Osteoblast (primary cell): Measurements from ENCODE around the gene IQCE. TPM values are rescaled to one million over a fixed set of nuclear protein-coding genes. Genes with fewer than 3 reads are reported as not detected.

Experiments
- DNase-seq: peaks from one replicate; pipeline ENCODE4 v3.0.0; 2011; ENCODE audit warnings: low spot score, mixed read lengths; ENCODE audit not compliant: insufficient read length; ENCODE audit errors: missing footprints
- H2AFZ ChIP-seq: 2 replicates; pipeline ENCODE4 v1.6.0; 2011; ENCODE audit warnings: mild to moderate bottlenecking, low read length
- H3K27ac ChIP-seq: 2 replicates; pipeline ENCODE4 v1.5.1; 2011; ENCODE audit warnings: mild to moderate bottlenecking, low read depth, low read length, moderate library complexity
- H3K27me3 ChIP-seq: 2 replicates; pipeline ENCODE4 v1.6.0; 2012; ENCODE audit warnings: mild to moderate bottlenecking, control low read depth, inconsistent platforms, low read length, moderate library complexity; ENCODE audit not compliant: insufficient read depth
- H3K36me3 ChIP-seq: 2 replicates; pipeline ENCODE4 v1.5.1; 2011; ENCODE audit warnings: mild to moderate bottlenecking, low read length, control low read depth, moderate library complexity; ENCODE audit not compliant: insufficient read depth
- H3K4me1 ChIP-seq: 2 replicates; pipeline ENCODE4 v1.5.1; 2011; ENCODE audit warnings: mild to moderate bottlenecking, low read length, control low read depth, moderate library complexity; ENCODE audit not compliant: insufficient read depth
- H3K4me2 ChIP-seq: 2 replicates; pipeline ENCODE4 v1.6.0; 2011; ENCODE audit warnings: mild to moderate bottlenecking, low read length; ENCODE audit not compliant: insufficient read depth
- H3K4me3 ChIP-seq: fragments of 200-600 bp; sonication (generic); 3 replicates; pipeline ENCODE4 v1.5.1; 2012; ENCODE audit warnings: mild to moderate bottlenecking, low read length, inconsistent platforms; ENCODE audit not compliant: insufficient read depth
- H3K79me2 ChIP-seq: 2 replicates; pipeline ENCODE4 v1.6.0; 2012; ENCODE audit warnings: mild to moderate bottlenecking, low read length, control low read depth, inconsistent platforms; ENCODE audit not compliant: insufficient read depth
- H3K9me3 ChIP-seq: 2 replicates; pipeline ENCODE4 v1.5.1; 2011; ENCODE audit warnings: low read depth, low read length, control low read depth
- H4K20me1 ChIP-seq: 2 replicates; pipeline ENCODE4 v1.6.0; 2012; ENCODE audit warnings: mild to moderate bottlenecking, low read length, control low read depth; ENCODE audit not compliant: insufficient read depth
- total RNA-seq: library from RNA; depleted of rRNA; stranded (reverse); fragments of >200 nt; gene quantifications from 2 replicates; pipeline ENCODE4 v1.2.3, GENCODE V29; 2012
- TF ChIP-seq, protein P1 (sequence below): IDR thresholded peaks from 2 replicates; pipeline ENCODE4 v1.5.1; 2011; ENCODE audit warnings: mild to moderate bottlenecking, low read depth, low read length, moderate library complexity; ENCODE audit errors: extremely low read depth

The IQCE gene
- total RNA-seq, 1 donor: 18.8 TPM

DNA sequence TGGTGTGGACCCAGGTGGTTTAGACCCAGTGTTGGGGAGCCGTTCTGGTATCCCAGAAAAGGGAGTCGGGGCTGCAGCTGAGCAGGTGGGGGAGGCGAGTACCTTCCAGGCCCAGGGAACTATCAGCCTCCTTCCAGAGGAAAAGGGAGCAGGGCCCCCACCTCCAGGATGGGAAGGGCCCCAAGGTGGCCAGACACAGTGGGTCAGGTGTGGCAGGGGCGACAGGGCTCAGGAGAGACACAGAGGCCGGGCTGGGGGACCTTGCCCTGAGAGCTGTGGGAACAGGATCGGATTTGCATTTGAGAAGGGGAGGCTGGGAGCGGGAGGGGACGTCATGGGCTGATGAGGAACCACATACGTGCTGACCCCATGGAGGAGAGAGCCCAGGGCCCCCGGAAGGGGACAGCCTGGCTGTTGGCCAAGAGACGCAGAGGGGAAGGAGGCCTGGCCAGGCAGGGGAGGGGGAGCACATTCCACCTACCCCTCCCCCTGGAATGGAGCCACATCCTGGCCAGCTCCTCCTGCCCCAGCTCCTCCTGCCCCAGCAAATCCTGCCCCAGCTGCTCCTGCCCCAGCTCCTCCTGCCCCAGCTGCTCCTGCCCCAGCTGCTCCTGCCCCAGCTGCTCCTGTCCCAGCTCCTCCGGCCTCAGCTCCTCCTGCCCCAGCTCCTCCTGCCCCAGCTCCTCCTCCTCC lies 63.3 kb downstream of the IQCE start:
- DNase-seq: no peak
- Histone ChIP-seq H3K27ac (no peak overlapping the region), H3K36me3 (no peaks in the 10 kb centered on the region), H2AFZ (no peak overlapping the region), H3K27me3 (peaks cover 1% of the 10 kb centered on the region), H3K4me1 (peaks cover 25% of the 10 kb centered on the region), H3K4me2 (no peak overlapping the region), H4K20me1 (no peaks in the 10 kb centered on the region), H3K4me3 (no peak overlapping the region), H3K79me2 (no peaks in the 10 kb centered on the region), H3K9me3 (no peaks in the 10 kb centered on the region)
- TF ChIP-seq, protein P1, sequence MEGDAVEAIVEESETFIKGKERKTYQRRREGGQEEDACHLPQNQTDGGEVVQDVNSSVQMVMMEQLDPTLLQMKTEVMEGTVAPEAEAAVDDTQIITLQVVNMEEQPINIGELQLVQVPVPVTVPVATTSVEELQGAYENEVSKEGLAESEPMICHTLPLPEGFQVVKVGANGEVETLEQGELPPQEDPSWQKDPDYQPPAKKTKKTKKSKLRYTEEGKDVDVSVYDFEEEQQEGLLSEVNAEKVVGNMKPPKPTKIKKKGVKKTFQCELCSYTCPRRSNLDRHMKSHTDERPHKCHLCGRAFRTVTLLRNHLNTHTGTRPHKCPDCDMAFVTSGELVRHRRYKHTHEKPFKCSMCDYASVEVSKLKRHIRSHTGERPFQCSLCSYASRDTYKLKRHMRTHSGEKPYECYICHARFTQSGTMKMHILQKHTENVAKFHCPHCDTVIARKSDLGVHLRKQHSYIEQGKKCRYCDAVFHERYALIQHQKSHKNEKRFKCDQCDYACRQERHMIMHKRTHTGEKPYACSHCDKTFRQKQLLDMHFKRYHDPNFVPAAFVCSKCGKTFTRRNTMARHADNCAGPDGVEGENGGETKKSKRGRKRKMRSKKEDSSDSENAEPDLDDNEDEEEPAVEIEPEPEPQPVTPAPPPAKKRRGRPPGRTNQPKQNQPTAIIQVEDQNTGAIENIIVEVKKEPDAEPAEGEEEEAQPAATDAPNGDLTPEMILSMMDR: no peak

DNA sequence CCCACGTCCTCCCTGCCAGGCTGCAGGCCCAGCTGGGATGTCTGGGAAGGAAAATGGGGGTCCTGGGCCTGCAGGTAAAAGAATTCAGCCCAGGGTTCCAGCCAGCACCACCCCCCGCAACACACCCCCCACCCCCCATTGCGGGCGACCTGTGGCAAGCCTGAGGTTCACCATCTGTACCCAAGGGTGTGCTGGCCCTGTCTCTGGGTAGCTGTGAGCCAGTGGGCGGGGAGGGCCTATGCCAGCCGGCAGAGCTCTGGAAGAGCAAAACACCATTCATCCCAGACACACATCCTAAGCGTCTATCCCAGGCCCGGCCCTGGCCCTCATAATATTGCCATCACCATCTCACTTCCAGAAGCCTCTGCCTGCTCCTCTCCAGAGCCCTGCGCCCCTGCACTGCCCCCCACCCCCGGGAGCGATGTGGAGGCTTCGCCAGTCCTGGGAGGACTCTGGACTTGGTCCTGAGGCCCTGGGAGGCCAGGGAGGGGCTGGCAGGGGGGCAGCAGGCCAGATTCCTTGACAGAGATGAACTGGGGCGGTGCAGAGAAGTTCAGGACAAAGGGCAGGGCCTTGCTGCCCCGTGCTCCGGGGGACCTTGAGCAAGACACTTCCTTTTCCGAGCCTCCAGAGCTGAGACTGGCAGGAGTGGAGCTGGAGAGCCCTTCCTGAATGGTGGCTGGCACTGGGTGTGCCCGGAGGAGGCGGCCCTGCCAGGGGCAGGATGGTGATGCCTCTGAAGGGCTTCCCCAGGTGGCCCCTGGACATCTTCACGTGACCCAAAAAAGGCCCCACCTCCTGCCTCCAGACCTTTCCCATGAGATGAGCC lies 64.3 kb downstream of the IQCE start:
- no peaks in the 10 kb centered on the region for H3K9me3 ChIP-seq
- no peaks in the 10 kb centered on the region for H3K27me3 ChIP-seq
- H3K27ac ChIP-seq: no peak overlapping the region
- no peaks in the 10 kb centered on the region for H3K79me2 ChIP-seq
- H3K4me1 ChIP-seq: peaks cover 25% of the 10 kb centered on the region
- H3K36me3 ChIP-seq: no peaks in the 10 kb centered on the region
- no peaks in the 10 kb centered on the region for H4K20me1 ChIP-seq
- no peak overlapping the region for H3K4me2 ChIP-seq
- no peak overlapping the region for H3K4me3 ChIP-seq
- H2AFZ ChIP-seq: no peak overlapping the region
- TF ChIP-seq, protein P1: no peak
- DNase-seq: no peak

- TF ChIP-seq, protein P1: no peak
- H3K4me3 ChIP-seq: no peak overlapping the region
- peaks cover 22% of the 10 kb centered on the region for H3K4me1 ChIP-seq
- no peaks in the 10 kb centered on the region for H3K27me3 ChIP-seq
- no peak overlapping the region for H2AFZ ChIP-seq
- no peak overlapping the region for H3K27ac ChIP-seq
- no peak for DNase-seq
- H4K20me1 ChIP-seq: no peaks in the 10 kb centered on the region
- H3K9me3 ChIP-seq: no peaks in the 10 kb centered on the region
- H3K36me3 ChIP-seq: no peaks in the 10 kb centered on the region
- no peak overlapping the region for H3K4me2 ChIP-seq
- no peaks in the 10 kb centered on the region for H3K79me2 ChIP-seq
These were observed 64.9 kb downstream of the IQCE start for GRCh38 chr7:2623698-2624014.

GRCh38 chr7:2624293-2624886 lies 65.6 kb downstream of the IQCE start:
- Histone ChIP-seq H4K20me1 (no peaks in the 10 kb centered on the region), H3K4me1 (peaks cover 14% of the 10 kb centered on the region), H3K9me3 (no peaks in the 10 kb centered on the region), H3K4me2 (no peak overlapping the region), H2AFZ (no peak overlapping the region), H3K36me3 (no peaks in the 10 kb centered on the region), H3K4me3 (no peak overlapping the region), H3K27me3 (no peaks in the 10 kb centered on the region), H3K27ac (peak overlapping the region; percentile 39), H3K79me2 (no peaks in the 10 kb centered on the region)
- no peak for DNase-seq
- TF ChIP-seq, protein P1: no peak
